OCI-LY1 (cell line): ENCODE data around the gene KRTAP10-12.

Experiments used
- H2AFZ ChIP-seq: fragments of 200-600 bp; sonication (generic), shearing (Covaris generic); 2 replicates; pipeline ENCODE4 v1.6.0; 2014; ENCODE audit warnings: antibody characterized with exemption, mild to moderate bottlenecking, low read length
- H3F3A ChIP-seq: fragments of 200-600 bp; sonication (generic), shearing (Covaris generic); 2 replicates; pipeline ENCODE4 v1.6.0; 2014; ENCODE audit warnings: mild to moderate bottlenecking, antibody characterized with exemption, low read length, moderate library complexity; ENCODE audit not compliant: insufficient read depth
- H3K27ac ChIP-seq: fragments of 200-600 bp; sonication (generic); 2 replicates; pipeline ENCODE4 v1.5.1; 2014; ENCODE audit warnings: low read length, mixed run types, mild to moderate bottlenecking, low read depth; ENCODE audit not compliant: poor library complexity, severe bottlenecking
- H3K27me3 ChIP-seq: fragments of 200-600 bp; sonication (generic); 2 replicates; pipeline ENCODE4 v1.6.0; 2014; ENCODE audit warnings: antibody characterized with exemption, mild to moderate bottlenecking, low read length, moderate library complexity; ENCODE audit not compliant: insufficient read depth
- H3K36me3 ChIP-seq: fragments of 200-600 bp; sonication (generic); 2 replicates; pipeline ENCODE4 v1.6.1; 2014; ENCODE audit warnings: mild to moderate bottlenecking, antibody characterized with exemption, low read length, moderate library complexity, mixed read lengths; ENCODE audit not compliant: insufficient read depth
- H3K4me1 ChIP-seq: fragments of 200-600 bp; sonication (generic); 2 replicates; pipeline ENCODE4 v1.5.1; 2014; ENCODE audit warnings: mild to moderate bottlenecking, low read length, moderate library complexity; ENCODE audit not compliant: insufficient read depth, severe bottlenecking
- H3K4me2 ChIP-seq: fragments of 200-600 bp; sonication (generic), shearing (Covaris generic); 2 replicates; pipeline ENCODE4 v1.6.1; 2014; ENCODE audit warnings: low read length
- H3K4me3 ChIP-seq: fragments of 200-600 bp; sonication (generic); 2 replicates; pipeline ENCODE4 v1.5.1; 2014; ENCODE audit warnings: low read length, low read depth, mild to moderate bottlenecking, mixed read lengths; ENCODE audit not compliant: poor library complexity, severe bottlenecking
- H3K79me2 ChIP-seq: fragments of 200-600 bp; shearing (Covaris generic); 2 replicates; pipeline ENCODE4 v1.6.1; 2016; ENCODE audit warnings: mixed run types, low read length, mixed read lengths; ENCODE audit not compliant: insufficient read depth
- H3K9ac ChIP-seq: fragments of 200-600 bp; sonication (generic), shearing (Covaris generic); 2 replicates; pipeline ENCODE4 v1.6.1; 2014; ENCODE audit warnings: mild to moderate bottlenecking, low read length, mixed read lengths
- H3K9me2 ChIP-seq: fragments of 200-600 bp; sonication (generic), shearing (Covaris generic); 2 replicates; pipeline ENCODE4 v1.6.1; 2014; ENCODE audit warnings: low read depth, mild to moderate bottlenecking, low read length, mixed read lengths
- H3K9me3 ChIP-seq: fragments of 200-600 bp; shearing (Covaris generic); 2 replicates; pipeline ENCODE4 v1.6.1; 2014; ENCODE audit warnings: low read length, mixed read lengths
- H4K20me1 ChIP-seq: fragments of 200-600 bp; sonication (generic), shearing (Covaris generic); 2 replicates; pipeline ENCODE4 v1.6.0; 2016; ENCODE audit warnings: mild to moderate bottlenecking, low read length; ENCODE audit not compliant: insufficient read depth
- CTCF ChIP-seq: fragments of 200-600 bp; sonication (generic), shearing (Covaris generic); IDR thresholded peaks from 2 replicates; pipeline ENCODE4 v1.5.1; 2017; ENCODE audit warnings: mild to moderate bottlenecking, antibody characterized with exemption, low read length, moderate library complexity, mixed read lengths
- EZH2 ChIP-seq: fragments of 200-600 bp; sonication (generic), shearing (Covaris generic); IDR thresholded peaks from 2 replicates; pipeline ENCODE4 v1.8.0; 2017; ENCODE audit warnings: borderline replicate concordance, mixed run types, mild to moderate bottlenecking, antibody characterized with exemption, low read length, moderate library complexity, mixed read lengths

The KRTAP10-12 gene

GRCh38 chr21:44692798-44693512, 4.0 kb upstream of the KRTAP10-12 start:
- H3K27ac ChIP-seq: no peak overlapping the region
- no peak overlapping the region for H3K4me2 ChIP-seq
- no peaks in the 10 kb centered on the region for H3K9me2 ChIP-seq
- no peaks in the 10 kb centered on the region for H4K20me1 ChIP-seq
- no peaks in the 10 kb centered on the region for H3K4me1 ChIP-seq
- peaks cover 6% of the 10 kb centered on the region; the same call in 1 of the 2 replicates for H3K27me3 ChIP-seq
- H3K9ac ChIP-seq: no peak overlapping the region
- H2AFZ ChIP-seq: no peak overlapping the region
- H3K79me2 ChIP-seq: no peaks in the 10 kb centered on the region
- H3K9me3 ChIP-seq: peaks cover 4% of the 10 kb centered on the region; the same call in 1 of the 2 replicates
- H3K36me3 ChIP-seq: no peaks in the 10 kb centered on the region
- TF ChIP-seq EZH2 (no peak), CTCF (no peak)
- no peak overlapping the region for H3K4me3 ChIP-seq
- H3F3A ChIP-seq: no peaks in the 10 kb centered on the region

- H3K9me3 ChIP-seq: peaks cover 4% of the 10 kb centered on the region; the same call in 1 of the 2 replicates
- H3K9ac ChIP-seq: no peak overlapping the region
- no peak overlapping the region for H2AFZ ChIP-seq
- H4K20me1 ChIP-seq: no peaks in the 10 kb centered on the region
- no peak overlapping the region for H3K4me2 ChIP-seq
- no peak overlapping the region for H3K4me3 ChIP-seq
- H3K9me2 ChIP-seq: no peaks in the 10 kb centered on the region
- TF ChIP-seq EZH2 (no peak), CTCF (no peak)
- H3K4me1 ChIP-seq: no peaks in the 10 kb centered on the region
- no peaks in the 10 kb centered on the region for H3K36me3 ChIP-seq
- no peaks in the 10 kb centered on the region for H3F3A ChIP-seq
- no peaks in the 10 kb centered on the region for H3K79me2 ChIP-seq
- H3K27me3 ChIP-seq: peaks cover 4% of the 10 kb centered on the region; the same call in 1 of the 2 replicates
- H3K27ac ChIP-seq: no peak overlapping the region
These were observed 2.2 kb upstream of the KRTAP10-12 start for GRCh38 chr21:44694776-44695175.

GRCh38 chr21:44695184-44695583, 1.8 kb upstream of the KRTAP10-12 start:
- Histone ChIP-seq H3K4me2 (no peak overlapping the region), H3K9me2 (no peaks in the 10 kb centered on the region), H3K36me3 (no peaks in the 10 kb centered on the region), H4K20me1 (no peaks in the 10 kb centered on the region), H3K79me2 (no peaks in the 10 kb centered on the region), H3K4me3 (no peak overlapping the region), H2AFZ (no peak overlapping the region), H3K27ac (no peak overlapping the region), H3F3A (no peaks in the 10 kb centered on the region), H3K4me1 (no peaks in the 10 kb centered on the region), H3K9ac (no peak overlapping the region), H3K9me3 (peaks cover 4% of the 10 kb centered on the region; the same call in 1 of the 2 replicates), H3K27me3 (peaks cover 2% of the 10 kb centered on the region; the same call in 1 of the 2 replicates)
- TF ChIP-seq CTCF: no peak
- no peak for TF ChIP-seq EZH2
